ENCODE data around the gene ELFN2.

- TF ChIP-seq CTCF (IDR thresholded peaks at IDR 0.05) (no peak), POLR2A (IDR thresholded peaks at IDR 0.05; ENCODE audit: low read length) (no peak), JUNB (IDR thresholded peaks at IDR 0.05) (no peak)
- TF ChIP-seq, protein P1, sequence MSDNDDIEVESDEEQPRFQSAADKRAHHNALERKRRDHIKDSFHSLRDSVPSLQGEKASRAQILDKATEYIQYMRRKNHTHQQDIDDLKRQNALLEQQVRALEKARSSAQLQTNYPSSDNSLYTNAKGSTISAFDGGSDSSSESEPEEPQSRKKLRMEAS (IDR thresholded peaks at IDR 0.05): no peak
These were observed 14.9 kb upstream of the ELFN2 start for GRCh38 chr22:37442135-37442534.

Data from A549 (cell line).